CD4-positive, alpha-beta T cell treated with Interleukin-21 for 1 hour (primary cell): ENCODE results near the gene PTPRT.

Experiments
- DNase-seq: peaks from one replicate; pipeline ENCODE4 v3.0.0-alpha.2; 2020

Gene PTPRT

GRCh38 chr20:42507874-42508273 lies 681.8 kb downstream of the PTPRT start:
- no peak for DNase-seq

GRCh38 chr20:42506397-42506796 lies 683.3 kb downstream of the PTPRT start:
- DNase-seq, result no peak

- no peak for DNase-seq
Observed at GRCh38 chr20:42502591-42502990, 687.1 kb downstream of the PTPRT start.

GRCh38 chr20:42496595-42496994 lies 693.1 kb downstream of the PTPRT start:
- no peak for DNase-seq

GRCh38 chr20:42494290-42494689 lies 695.4 kb downstream of the PTPRT start:
- no peak for DNase-seq

GRCh38 chr20:42493001-42493400 lies 696.7 kb downstream of the PTPRT start:
- DNase-seq, result no peak

GRCh38 chr20:42492290-42492689 lies 697.4 kb downstream of the PTPRT start:
- no peak for DNase-seq

- no peak for DNase-seq
Observed at GRCh38 chr20:42485556-42485955, 704.1 kb downstream of the PTPRT start.

GRCh38 chr20:42484790-42485375 lies 704.8 kb downstream of the PTPRT start:
- DNase-seq, result no peak

- no peak for DNase-seq
Observed at GRCh38 chr20:42484335-42484734, 705.4 kb downstream of the PTPRT start.

GRCh38 chr20:42483730-42484303 lies 705.9 kb downstream of the PTPRT start:
- DNase-seq, result no peak

GRCh38 chr20:42482808-42483207 lies 706.9 kb downstream of the PTPRT start:
- DNase-seq, result no peak

GRCh38 chr20:42475773-42476172 lies 713.9 kb downstream of the PTPRT start:
- no peak for DNase-seq

GRCh38 chr20:42474646-42475045 lies 715.1 kb downstream of the PTPRT start:
- DNase-seq, result no peak

- DNase-seq, result no peak
Observed at GRCh38 chr20:42472198-42472597, 717.5 kb downstream of the PTPRT start.

- no peak for DNase-seq
Observed at GRCh38 chr20:42461965-42462593, 727.6 kb downstream of the PTPRT start.

GRCh38 chr20:42461291-42461690 lies 728.4 kb downstream of the PTPRT start:
- DNase-seq, result no peak

- no peak for DNase-seq
Observed at GRCh38 chr20:42447270-42447669, 742.4 kb downstream of the PTPRT start.

- no peak for DNase-seq
Observed at GRCh38 chr20:42444799-42445198, 744.9 kb downstream of the PTPRT start.

GRCh38 chr20:42443200-42443599 lies 746.5 kb downstream of the PTPRT start:
- DNase-seq, result no peak

GRCh38 chr20:42442716-42443115 lies 747.0 kb downstream of the PTPRT start:
- DNase-seq, result no peak

GRCh38 chr20:42441864-42442331 lies 747.8 kb downstream of the PTPRT start:
- DNase-seq, result no peak

- DNase-seq, result no peak
Observed at GRCh38 chr20:42441196-42441863, 748.4 kb downstream of the PTPRT start.

GRCh38 chr20:42435230-42435629 lies 754.5 kb downstream of the PTPRT start:
- no peak for DNase-seq
